HFFc6 (cell line): Measurements from ENCODE around the gene LMF1. TPM values are rescaled to one million over a fixed set of nuclear protein-coding genes. Genes with fewer than 3 reads are reported as not detected.

Source experiments
- DNase-seq: peaks from one replicate; pipeline ENCODE4 v3.0.0-alpha.2; 2018
- H3K27ac Mint-ChIP-seq: 2 replicates; pipeline ENCODE4 v1.8.0; 2020; ENCODE audit warnings: mild to moderate bottlenecking, mixed read lengths
- H3K27me3 Mint-ChIP-seq: 2 replicates; pipeline ENCODE4 v1.8.0; 2021; ENCODE audit warnings: mild to moderate bottlenecking, moderate library complexity, mixed read lengths; ENCODE audit not compliant: insufficient read depth
- H3K36me3 Mint-ChIP-seq: 2 replicates; pipeline ENCODE4 v1.8.0; 2021; ENCODE audit warnings: low read depth, mixed read lengths
- H3K4me1 Mint-ChIP-seq: 2 replicates; pipeline ENCODE4 v1.8.0; 2020; ENCODE audit warnings: low read depth, mixed read lengths
- H3K4me3 Mint-ChIP-seq: 2 replicates; pipeline ENCODE4 v1.8.0; 2020; ENCODE audit warnings: mild to moderate bottlenecking, moderate library complexity, mixed read lengths
- H3K9me3 Mint-ChIP-seq: 2 replicates; pipeline ENCODE4 v1.8.0; 2020; ENCODE audit warnings: mild to moderate bottlenecking, mixed read lengths
- CTCF ChIP-seq: fragments of 200-600 bp; sonication (generic); IDR thresholded peaks from 2 replicates; pipeline ENCODE4 v1.5.0; 2021; ENCODE audit warnings: antibody characterized with exemption, mild to moderate bottlenecking
- total RNA-seq, 6 experiments: library from RNA; stranded (reverse); fragmentation: NEBNext Ultra II Directional; extraction: Animal tissue kit (Norgen Biotek cat#: 25700); gene quantifications; 2 replicates in 1 of 6; 3 replicates in 5 of 6; pipeline ENCODE4 v1.2.3, GENCODE V29; 2021

The LMF1 gene
- total RNA-seq, 6 experiments from 2014 or later, result 10.9 to 19.3 (median 14.2) TPM

- DNase-seq, result no peak
- Mint-ChIP-seq H3K4me3 (no peak overlapping the region), H3K27ac (no peak overlapping the region), H3K9me3 (peaks cover 18% of the 10 kb centered on the region), H3K4me1 (no peaks in the 10 kb centered on the region), H3K27me3 (peaks cover 4% of the 10 kb centered on the region), H3K36me3 (peaks cover 10% of the 10 kb centered on the region; the same call in 1 of the 2 replicates)
- no peak for TF ChIP-seq CTCF
Observed at GRCh38 chr16:878072-878784, 92.6 kb downstream of the LMF1 start.

- Mint-ChIP-seq H3K27me3 (peaks cover 4% of the 10 kb centered on the region), H3K36me3 (peaks cover 10% of the 10 kb centered on the region; the same call in 1 of the 2 replicates), H3K9me3 (peaks cover 13% of the 10 kb centered on the region), H3K4me1 (no peaks in the 10 kb centered on the region), H3K4me3 (no peak overlapping the region), H3K27ac (no peak overlapping the region)
- DNase-seq, result no peak
- TF ChIP-seq CTCF, result no peak
Observed at GRCh38 chr16:877242-878071, 93.3 kb downstream of the LMF1 start.

- TF ChIP-seq CTCF, result no peak
- Mint-ChIP-seq H3K4me1 (no peaks in the 10 kb centered on the region), H3K4me3 (no peak overlapping the region), H3K9me3 (peaks cover 11% of the 10 kb centered on the region), H3K27me3 (no peaks in the 10 kb centered on the region; the same call in none of the 2 replicates), H3K36me3 (peaks cover 10% of the 10 kb centered on the region; the same call in 1 of the 2 replicates), H3K27ac (no peak overlapping the region)
- DNase-seq, result no peak
Observed at GRCh38 chr16:876523-877241, 94.1 kb downstream of the LMF1 start.

GRCh38 chr16:876041-876335 lies 94.8 kb downstream of the LMF1 start:
- Mint-ChIP-seq H3K4me1 (no peaks in the 10 kb centered on the region), H3K27me3 (no peaks in the 10 kb centered on the region; the same call in 1 of the 2 replicates), H3K36me3 (peaks cover 10% of the 10 kb centered on the region; the same call in 1 of the 2 replicates), H3K9me3 (peaks cover 14% of the 10 kb centered on the region), H3K4me3 (no peak overlapping the region), H3K27ac (no peak overlapping the region)
- no peak for TF ChIP-seq CTCF
- DNase-seq, result no peak

GRCh38 chr16:875182-876040 lies 95.4 kb downstream of the LMF1 start:
- Mint-ChIP-seq H3K4me3 (no peak overlapping the region), H3K27me3 (no peaks in the 10 kb centered on the region; the same call in 1 of the 2 replicates), H3K9me3 (peaks cover 14% of the 10 kb centered on the region), H3K36me3 (peaks cover 10% of the 10 kb centered on the region; the same call in 1 of the 2 replicates), H3K27ac (no peak overlapping the region), H3K4me1 (no peaks in the 10 kb centered on the region)
- TF ChIP-seq CTCF, result no peak
- no peak for DNase-seq
